AML-193 (cell line): Measurements from ENCODE around the gene NLGN3.
A peak's percentile ranks its signal among the peaks of the same experiment; 100 is the strongest.

ENCODE experiments used
- DNase-seq, 2 experiments: peaks; one replicate each; lab custom pipeline; 2025; lab: John Stamatoyannopoulos, UW

The NLGN3 gene

GRCh38 chrX:71144651-71145050 is at the start of gene NLGN3:
TSS of gene NLGN3 (plus strand) at chrX:71144841. CDS start at chrX:71147750, 2,909 bp downstream.
- no peak for DNase-seq

GRCh38 chrX:71095033-71095432 is 49.6 kb upstream of the NLGN3 start:
- no peak for DNase-seq

GRCh38 chrX:71095555-71095980 is 49.1 kb upstream of the NLGN3 start, which contains the start of gene FOXO4:
TSS of gene FOXO4 (plus strand) at chrX:71095851. CDS start at chrX:71096529, 678 bp downstream.
- DNase-seq, result peak; percentile 58 to 66

GRCh38 chrX:71095981-71096759 is 48.5 kb upstream of the NLGN3 start:
- peak in 1 of 2 experiments; percentile 36 for DNase-seq

- no peak for DNase-seq
These were observed 47.9 kb upstream of the NLGN3 start for GRCh38 chrX:71096760-71097032.

GRCh38 chrX:71098302-71098701 is 46.3 kb upstream of the NLGN3 start:
- peak; percentile 59 to 68 for DNase-seq

GRCh38 chrX:71098951-71099506 is 45.6 kb upstream of the NLGN3 start:
- DNase-seq, result no peak

GRCh38 chrX:71099736-71100135 is 44.9 kb upstream of the NLGN3 start:
- no peak for DNase-seq

DNA sequence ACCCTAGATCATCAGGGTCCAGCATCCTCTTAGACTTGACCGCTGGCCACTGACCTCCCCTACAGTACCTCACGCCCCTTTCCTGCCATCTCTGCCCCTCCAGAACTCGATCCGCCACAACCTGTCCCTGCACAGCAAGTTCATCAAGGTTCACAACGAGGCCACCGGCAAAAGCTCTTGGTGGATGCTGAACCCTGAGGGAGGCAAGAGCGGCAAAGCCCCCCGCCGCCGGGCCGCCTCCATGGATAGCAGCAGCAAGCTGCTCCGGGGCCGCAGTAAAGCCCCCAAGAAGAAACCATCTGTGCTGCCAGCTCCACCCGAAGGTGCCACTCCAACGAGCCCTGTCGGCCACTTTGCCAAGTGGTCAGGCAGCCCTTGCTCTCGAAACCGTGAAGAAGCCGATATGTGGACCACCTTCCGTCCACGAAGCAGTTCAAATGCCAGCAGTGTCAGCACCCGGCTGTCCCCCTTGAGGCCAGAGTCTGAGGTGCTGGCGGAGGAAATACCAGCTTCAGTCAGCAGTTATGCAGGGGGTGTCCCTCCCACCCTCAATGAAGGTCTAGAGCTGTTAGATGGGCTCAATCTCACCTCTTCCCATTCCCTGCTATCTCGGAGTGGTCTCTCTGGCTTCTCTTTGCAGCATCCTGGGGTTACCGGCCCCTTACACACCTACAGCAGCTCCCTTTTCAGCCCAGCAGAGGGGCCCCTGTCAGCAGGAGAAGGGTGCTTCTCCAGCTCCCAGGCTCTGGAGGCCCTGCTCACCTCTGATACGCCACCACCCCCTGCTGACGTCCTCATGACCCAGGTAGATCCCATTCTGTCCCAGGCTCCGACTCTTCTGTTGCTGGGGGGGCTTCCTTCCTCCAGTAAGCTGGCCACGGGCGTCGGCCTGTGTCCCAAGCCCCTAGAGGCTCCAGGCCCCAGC is 43.8 kb upstream of the NLGN3 start:
- DNase-seq, result no peak

DNA sequence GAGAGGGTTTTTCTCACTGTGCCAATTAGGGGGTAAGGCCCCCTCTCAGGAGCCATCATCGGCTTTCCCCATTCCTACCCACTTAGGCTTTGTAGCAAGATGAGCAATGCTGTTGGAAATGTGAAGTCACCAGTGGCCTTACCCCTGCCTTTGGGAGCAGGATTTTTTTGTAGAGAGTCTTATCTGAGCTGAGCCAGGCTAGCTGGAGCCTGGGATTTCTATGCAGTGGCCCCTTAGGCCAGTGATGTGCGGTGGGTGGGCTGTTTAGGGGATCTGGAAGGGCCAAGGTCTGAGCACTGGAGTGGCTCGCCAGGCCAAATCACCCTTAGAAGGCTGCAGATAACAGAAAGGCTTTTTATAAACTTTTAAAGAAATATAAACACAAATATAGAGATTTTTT is 42.3 kb upstream of the NLGN3 start:
- DNase-seq, result no peak

- DNase-seq, result peak in 1 of 2 experiments; percentile 6
These were observed 41.3 kb upstream of the NLGN3 start for GRCh38 chrX:71103110-71103983.

- no peak for DNase-seq
These were observed 39.0 kb upstream of the NLGN3 start for GRCh38 chrX:71105628-71106027.

- DNase-seq, result no peak
These were observed 38.2 kb upstream of the NLGN3 start, which contains the start of gene CXorf65 for GRCh38 chrX:71106427-71106826. TSS of gene CXorf65 (minus strand) at chrX:71106740. CDS start at chrX:71106556, 184 bp downstream.

- DNase-seq, result no peak
These were observed 37.4 kb upstream of the NLGN3 start for GRCh38 chrX:71107245-71107644.

DNA sequence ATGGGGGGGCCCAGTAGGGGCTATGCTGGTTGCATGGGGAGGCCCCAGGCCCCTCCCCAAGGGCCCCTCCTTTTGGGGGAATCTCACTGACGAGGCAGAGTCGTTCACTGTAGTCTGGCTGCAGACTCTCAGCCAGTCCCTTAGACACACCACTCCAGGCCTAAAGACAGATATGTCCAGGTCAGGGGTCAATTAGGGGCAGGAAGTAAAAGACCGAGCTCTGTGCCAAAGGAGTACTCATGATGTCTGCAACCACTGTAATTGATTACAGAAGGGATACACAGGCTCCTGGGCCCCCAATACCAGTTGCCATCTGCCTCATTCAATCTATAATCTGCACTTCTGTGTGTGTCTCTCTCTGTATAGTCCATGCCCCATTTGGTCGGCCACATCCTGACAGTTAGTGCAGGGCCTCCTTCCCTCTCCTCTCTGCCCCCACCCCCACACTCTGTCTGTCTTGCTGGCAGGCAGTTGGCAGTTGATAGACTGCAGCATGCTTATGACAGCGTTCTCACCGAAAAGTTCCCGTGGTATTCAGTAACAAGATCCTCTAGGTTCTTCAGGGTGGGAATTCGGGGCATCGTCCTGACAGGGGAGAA is 36.8 kb upstream of the NLGN3 start:
- DNase-seq, result peak; percentile 45 to 54

DNA sequence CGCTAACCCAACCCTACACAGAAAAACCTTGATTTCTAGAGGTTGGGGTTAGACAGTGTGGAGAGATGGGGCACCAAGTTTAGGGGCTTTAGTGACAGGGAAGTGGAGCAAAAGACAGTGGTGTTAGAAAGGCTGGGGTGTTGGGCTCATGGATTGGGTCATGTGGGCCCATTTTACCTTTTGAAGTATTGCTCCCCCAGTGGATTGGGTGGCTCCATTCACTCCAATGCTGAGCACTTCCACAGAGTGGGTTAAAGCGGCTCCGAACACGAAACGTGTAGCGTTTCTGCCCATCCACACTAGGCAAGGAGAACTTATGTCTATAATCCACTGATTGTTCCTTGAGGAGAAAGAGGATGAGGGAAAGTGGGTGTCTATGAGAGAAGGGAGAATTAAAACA is 35.6 kb upstream of the NLGN3 start:
- no peak for DNase-seq

DNA sequence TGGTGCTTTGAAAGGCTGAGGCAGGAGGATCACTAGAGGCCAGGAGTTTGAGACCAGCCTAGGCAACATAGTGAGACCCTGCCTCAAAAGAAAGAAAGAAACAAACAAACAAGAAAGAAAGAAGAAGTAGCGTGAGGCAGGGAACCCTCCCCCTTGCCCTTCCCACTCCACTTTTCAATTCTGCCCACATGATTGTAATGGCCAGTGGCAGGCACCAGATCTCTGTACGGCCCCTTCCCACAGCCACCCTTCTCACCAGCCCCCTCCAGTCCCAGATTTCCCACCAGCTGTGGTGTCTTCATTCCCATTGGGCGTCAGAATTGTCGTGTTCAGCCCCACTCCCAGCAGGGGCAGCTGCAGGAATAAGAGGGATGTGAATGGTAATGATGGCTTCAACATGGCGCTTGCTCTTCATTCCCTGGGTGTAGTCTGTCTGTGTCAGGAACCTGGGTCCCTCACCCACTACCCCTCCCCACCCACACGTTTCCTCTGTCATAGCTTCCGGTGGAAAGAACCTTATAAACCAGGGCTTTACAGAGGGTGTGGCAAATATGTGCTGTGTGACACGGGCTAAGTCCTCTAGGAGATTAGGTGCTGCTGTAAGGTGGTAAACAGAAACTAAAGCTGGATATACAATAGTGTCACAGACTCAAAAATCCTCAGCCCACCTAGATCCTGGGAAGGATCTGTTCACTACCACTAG is 33.3 kb upstream of the NLGN3 start, which contains the start of gene IL2RG:
Gene IL2RG, minus strand, starts transcription at position 437 of the 703 bp plus-strand sequence. Its CDS starts 38 bp downstream, at position 399.
- peak; percentile 7 to 31 for DNase-seq

DNA sequence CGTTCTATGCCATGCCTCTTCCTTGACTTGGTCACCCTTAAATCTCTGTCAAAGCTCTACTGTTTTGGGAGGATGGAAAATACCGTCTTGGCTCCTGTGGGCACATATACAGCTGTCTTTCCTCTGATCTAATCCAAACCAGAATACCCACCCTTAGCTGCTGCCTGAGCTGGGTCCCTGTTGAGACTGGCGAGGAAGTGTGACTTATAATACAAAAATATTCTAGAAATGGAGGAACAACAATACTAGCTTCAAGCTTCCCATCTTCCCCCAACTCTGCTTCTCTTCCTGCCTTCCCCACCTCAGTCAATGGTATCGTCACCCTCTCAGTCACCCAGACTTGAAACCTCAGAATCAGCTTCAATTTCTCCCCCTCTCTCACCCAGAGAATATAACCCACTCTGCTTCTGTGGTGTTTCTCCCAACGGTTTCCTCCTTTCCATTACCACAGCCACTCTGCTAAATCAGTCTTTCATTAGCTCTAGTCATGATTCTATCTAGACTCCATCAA is 32.7 kb upstream of the NLGN3 start:
- DNase-seq, result no peak

DNA sequence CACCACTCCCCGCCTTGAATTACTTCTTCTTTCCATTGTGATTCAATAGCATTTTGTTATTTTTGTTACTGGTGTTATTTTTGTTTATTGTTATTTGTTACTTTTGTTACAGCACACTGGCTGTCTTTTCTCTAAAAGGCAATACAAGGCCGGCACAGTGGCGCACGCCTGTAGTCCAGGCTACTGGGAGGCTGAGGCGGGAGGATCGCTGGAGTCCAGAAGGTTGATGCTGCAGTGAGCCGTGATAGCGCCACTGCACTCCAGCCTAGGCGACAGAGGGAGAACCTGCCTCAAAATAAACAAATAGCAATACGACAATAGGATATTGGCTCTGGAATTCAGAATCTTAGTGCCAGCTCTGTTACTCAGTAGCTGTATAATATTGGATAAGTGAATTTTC is 27.3 kb upstream of the NLGN3 start:
- DNase-seq, result no peak
